22Rv1 (cell line): ENCODE measurements around the gene ANKS1A.

ENCODE experiments used
- CTCF ChIP-seq: fragments of 450-650 bp; IDR thresholded peaks from 2 replicates; pipeline ENCODE4 v1.5.1; 2017; ENCODE audit warnings: mild to moderate bottlenecking
- ZFX ChIP-seq: fragments of 450-650 bp; IDR thresholded peaks from 2 replicates; pipeline ENCODE4 v1.6.1; 2017; ENCODE audit warnings: antibody characterized with exemption, borderline replicate concordance

- no peak for TF ChIP-seq CTCF
- no peak for TF ChIP-seq ZFX
Measured at GRCh38 chr6:35031611-35032529, 142.8 kb downstream of the ANKS1A start.
